HG03280 (cell line): ENCODE results near the gene VPS26C.
A peak's percentile ranks its signal among the peaks of the same experiment; 100 is the strongest.

Experiments
- ATAC-seq: cut with Tn5 transposase; IDR thresholded peaks from one replicate; pipeline ENCODE4 v1.9.1; 2021; ENCODE audit warnings: mild to moderate bottlenecking, moderate library complexity; ENCODE audit not compliant: unreplicated experiment

Gene VPS26C

GRCh38 chr21:37266515-37267221 is 466 bp downstream of the VPS26C start:
- peak; percentile 12 for ATAC-seq

- no peak for ATAC-seq
These were observed 2.3 kb downstream of the VPS26C start for GRCh38 chr21:37264808-37265207.

- no peak for ATAC-seq
These were observed 3.1 kb downstream of the VPS26C start for GRCh38 chr21:37263827-37264600.

GRCh38 chr21:37259426-37259825 is 7.7 kb downstream of the VPS26C start:
- no peak for ATAC-seq

GRCh38 chr21:37257967-37258877 is 8.9 kb downstream of the VPS26C start:
- ATAC-seq = peak; percentile 67

- peak; percentile 33 for ATAC-seq
These were observed 9.6 kb downstream of the VPS26C start for GRCh38 chr21:37257511-37257966.

GRCh38 chr21:37253991-37254390 is 13.1 kb downstream of the VPS26C start:
- no peak for ATAC-seq

GRCh38 chr21:37251294-37251634 is 15.9 kb downstream of the VPS26C start:
- no peak for ATAC-seq

GRCh38 chr21:37249112-37249904 is 17.8 kb downstream of the VPS26C start:
- ATAC-seq = no peak

- no peak for ATAC-seq
These were observed 18.8 kb downstream of the VPS26C start for GRCh38 chr21:37248298-37248697.

- no peak for ATAC-seq
These were observed 22.0 kb downstream of the VPS26C start for GRCh38 chr21:37245151-37245550.

- no peak for ATAC-seq
These were observed 22.5 kb downstream of the VPS26C start for GRCh38 chr21:37244501-37245095.

- no peak for ATAC-seq
These were observed 23.2 kb downstream of the VPS26C start for GRCh38 chr21:37243961-37244360.

GRCh38 chr21:37241426-37241825 is 25.7 kb downstream of the VPS26C start:
- no peak for ATAC-seq

GRCh38 chr21:37240978-37241377 is 26.2 kb downstream of the VPS26C start:
- no peak for ATAC-seq

GRCh38 chr21:37237764-37238163 is 29.4 kb downstream of the VPS26C start:
- ATAC-seq = no peak

GRCh38 chr21:37237346-37237745 is 29.8 kb downstream of the VPS26C start:
- no peak for ATAC-seq

GRCh38 chr21:37233551-37234146 is 33.5 kb downstream of the VPS26C start:
- ATAC-seq = no peak

- ATAC-seq = no peak
These were observed 34.7 kb downstream of the VPS26C start for GRCh38 chr21:37232274-37233018.
